GM10266 (cell line): ENCODE results near the gene NOL4L.

Experiments
- DNase-seq: peaks from one replicate; pipeline ENCODE4 v3.0.0; 2012; ENCODE audit errors: extremely low spot score
- TF ChIP-seq, protein P1 (sequence below): IDR thresholded peaks from 2 replicates; pipeline ENCODE4 v1.5.1; 2012; ENCODE audit warnings: mild to moderate bottlenecking, low read depth; ENCODE audit not compliant: control insufficient read depth, insufficient read depth; ENCODE audit errors: missing control alignments

NOL4L gene

DNA sequence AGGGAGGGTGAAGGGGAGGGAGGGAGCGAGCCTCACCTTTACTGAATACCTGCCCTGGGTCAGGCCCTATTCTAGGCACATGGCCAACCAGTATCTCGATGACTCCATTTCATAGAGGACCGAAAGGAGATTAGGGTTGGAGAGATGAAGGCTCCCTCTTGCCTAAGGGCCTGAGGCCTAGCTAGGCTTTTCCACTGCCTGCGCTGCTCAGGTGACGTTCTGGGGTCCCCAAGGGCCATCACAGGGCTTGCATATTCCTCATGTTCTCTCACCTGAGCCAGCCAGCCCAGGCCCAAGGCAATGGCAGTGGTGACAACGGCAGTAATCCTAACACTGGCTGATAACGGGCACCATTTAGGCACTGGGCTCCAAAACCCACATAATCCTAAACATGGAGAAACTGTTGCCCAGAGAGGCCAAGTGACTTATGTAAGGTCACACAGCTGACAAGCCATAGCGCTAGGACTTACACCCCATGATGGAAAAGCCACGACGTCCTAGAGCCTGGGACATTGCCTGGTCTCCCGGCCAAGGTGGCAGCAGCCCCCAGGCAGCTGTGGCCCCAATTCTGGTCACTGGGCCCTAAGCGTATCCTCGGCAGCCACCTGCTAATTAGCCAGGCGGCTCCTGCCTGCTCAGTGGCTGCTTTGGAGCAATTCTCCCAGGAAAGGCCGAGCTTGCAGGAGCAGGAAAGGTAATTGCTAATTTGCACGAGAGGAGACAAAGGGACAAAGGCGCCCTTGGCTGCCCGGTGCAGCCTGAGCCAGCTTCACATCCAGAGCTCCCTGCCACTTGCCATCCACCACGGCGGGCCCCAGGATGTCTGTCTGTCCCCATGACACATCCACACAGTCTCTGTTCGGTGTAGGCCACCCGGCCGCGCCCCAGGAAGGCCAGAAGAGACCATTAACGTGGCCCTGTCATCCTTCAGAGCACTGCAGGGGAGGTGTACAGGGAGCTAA is 21.5 kb downstream of the NOL4L start:
- TF ChIP-seq, protein P1, sequence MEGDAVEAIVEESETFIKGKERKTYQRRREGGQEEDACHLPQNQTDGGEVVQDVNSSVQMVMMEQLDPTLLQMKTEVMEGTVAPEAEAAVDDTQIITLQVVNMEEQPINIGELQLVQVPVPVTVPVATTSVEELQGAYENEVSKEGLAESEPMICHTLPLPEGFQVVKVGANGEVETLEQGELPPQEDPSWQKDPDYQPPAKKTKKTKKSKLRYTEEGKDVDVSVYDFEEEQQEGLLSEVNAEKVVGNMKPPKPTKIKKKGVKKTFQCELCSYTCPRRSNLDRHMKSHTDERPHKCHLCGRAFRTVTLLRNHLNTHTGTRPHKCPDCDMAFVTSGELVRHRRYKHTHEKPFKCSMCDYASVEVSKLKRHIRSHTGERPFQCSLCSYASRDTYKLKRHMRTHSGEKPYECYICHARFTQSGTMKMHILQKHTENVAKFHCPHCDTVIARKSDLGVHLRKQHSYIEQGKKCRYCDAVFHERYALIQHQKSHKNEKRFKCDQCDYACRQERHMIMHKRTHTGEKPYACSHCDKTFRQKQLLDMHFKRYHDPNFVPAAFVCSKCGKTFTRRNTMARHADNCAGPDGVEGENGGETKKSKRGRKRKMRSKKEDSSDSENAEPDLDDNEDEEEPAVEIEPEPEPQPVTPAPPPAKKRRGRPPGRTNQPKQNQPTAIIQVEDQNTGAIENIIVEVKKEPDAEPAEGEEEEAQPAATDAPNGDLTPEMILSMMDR, result no peak
- DNase-seq, result no peak

GRCh38 chr20:32562495-32562911 is 22.6 kb downstream of the NOL4L start:
- DNase-seq, result no peak

DNA sequence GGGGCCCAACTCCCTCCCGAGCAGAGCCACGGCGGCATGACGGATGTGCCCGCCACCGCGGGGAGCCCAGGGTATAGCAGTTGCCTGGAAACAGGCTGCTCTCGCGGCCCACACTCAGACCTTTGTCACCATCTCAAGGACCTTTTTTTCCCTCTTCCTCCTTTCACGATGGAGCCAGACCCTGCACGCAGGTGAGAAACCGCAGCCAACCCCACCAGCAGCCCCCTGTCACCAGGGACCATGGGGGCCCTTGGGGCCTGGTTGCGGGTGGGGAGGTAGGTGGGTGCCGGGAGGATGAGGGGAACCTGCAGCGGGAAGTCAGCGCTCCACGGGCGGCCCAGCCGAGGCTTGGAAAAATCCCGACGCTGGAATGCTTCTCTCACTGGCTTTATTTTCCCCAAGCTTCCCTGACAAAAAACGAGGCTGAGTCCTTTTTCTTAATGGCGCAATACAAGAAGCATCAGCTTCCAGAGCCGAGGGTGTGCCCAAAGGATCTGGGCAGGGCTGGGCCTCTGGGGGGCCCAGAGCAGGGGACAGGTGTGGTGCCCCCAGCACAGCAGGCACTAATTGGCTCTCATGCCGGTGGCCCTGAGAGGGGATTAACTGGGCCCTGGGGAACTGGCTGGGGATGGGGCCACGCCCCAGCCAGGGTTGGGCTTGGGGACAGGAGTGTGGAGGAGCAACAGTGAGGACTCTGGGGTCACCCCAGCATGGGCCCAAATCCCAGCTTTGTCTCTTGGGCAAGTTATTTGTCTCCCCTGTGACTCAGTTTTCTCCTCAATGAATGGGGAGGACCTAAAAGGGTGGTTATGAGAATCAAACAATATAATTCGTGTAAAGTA is 23.9 kb downstream of the NOL4L start:
- TF ChIP-seq, protein P1, result no peak
- no peak for DNase-seq

More at GRCh38 chr20:32562495-32562911, 22.6 kb downstream of the NOL4L start:
- TF ChIP-seq, protein P1, result no peak

DNA sequence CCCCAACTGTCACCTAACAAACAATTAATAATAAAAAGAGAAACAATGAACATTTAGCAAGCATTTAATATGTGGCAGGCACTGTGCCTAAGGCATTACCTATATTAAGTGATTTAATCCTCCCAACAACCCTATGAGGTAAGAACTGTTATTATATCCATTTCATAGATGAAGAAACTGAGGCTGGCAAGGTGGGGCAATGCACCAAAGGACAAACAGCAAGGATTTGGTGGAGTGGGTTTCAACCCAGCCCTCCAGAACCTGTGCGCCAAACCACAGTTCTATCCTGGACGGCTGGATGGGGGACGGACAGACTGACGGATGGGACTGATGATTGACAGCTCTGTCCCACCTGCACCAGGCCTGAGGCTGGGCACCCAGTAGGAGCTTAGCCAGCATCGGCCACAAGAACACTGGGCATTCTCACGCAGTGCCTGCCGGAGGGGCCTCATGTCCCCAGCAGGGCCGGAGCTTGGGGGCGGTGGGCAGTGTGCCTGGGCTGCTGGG is 24.6 kb downstream of the NOL4L start:
- TF ChIP-seq, protein P1, result no peak
- DNase-seq, result no peak

GRCh38 chr20:32559753-32560380 is 25.3 kb downstream of the NOL4L start:
- DNase-seq, result no peak
- TF ChIP-seq, protein P1, result no peak

DNA sequence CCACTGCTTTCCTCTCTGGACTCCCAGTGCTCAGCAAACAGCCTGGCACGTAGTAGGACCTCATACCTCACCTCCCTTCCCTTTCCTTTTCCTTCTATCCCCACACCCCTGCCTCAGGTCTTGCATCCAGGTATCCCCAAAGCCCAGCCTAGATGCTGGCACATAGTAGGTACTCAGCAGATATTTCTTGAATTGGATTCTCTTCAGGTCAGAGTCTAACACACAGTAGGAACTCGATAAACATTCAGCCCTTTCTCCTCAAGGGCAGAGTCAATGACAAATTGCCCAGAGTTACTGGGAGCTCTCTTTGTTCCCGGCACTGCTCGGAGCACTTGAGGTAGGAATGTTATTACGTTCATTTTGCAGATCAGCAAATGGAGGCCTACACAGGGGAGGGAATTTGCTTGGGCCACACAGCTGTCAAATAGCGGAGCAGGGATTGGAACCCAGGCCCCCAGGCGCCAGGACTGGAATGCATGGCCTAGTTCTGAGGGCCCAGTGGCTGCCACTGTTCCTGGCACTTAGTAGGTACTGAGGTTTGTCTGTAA is 25.9 kb downstream of the NOL4L start:
- TF ChIP-seq, protein P1, result no peak
- no peak for DNase-seq
